WTC11 (cell line): ENCODE data around the gene QKI. TPM values are rescaled to one million over a fixed set of nuclear protein-coding genes. Genes with fewer than 3 reads are reported as not detected.

Source experiments
- E2F1 ChIP-seq: sonication (generic); formaldehyde crosslinking; IDR thresholded peaks from 2 replicates; pipeline ENCODE4 v1.8.0; 2022; ENCODE audit warnings: mild to moderate bottlenecking, missing genetic modification reagents
- ERG ChIP-seq: fragments of 250-450 bp; sonication (Bioruptor Pico); IDR thresholded peaks from 2 replicates; pipeline ENCODE4 v1.8.0; 2021; ENCODE audit warnings: mild to moderate bottlenecking
- FOXJ3 ChIP-seq: sonication (generic); formaldehyde crosslinking; IDR thresholded peaks from 2 replicates; pipeline ENCODE4 v1.9.0; 2021; ENCODE audit warnings: missing genetic modification reagents, mild to moderate bottlenecking, borderline replicate concordance
- IRF1 ChIP-seq: sonication (generic); formaldehyde crosslinking; IDR thresholded peaks from 2 replicates; pipeline ENCODE4 v1.8.0; 2023; ENCODE audit warnings: missing genetic modification reagents
- NFATC4 ChIP-seq: fragments of 250-450 bp; sonication (Bioruptor Pico); IDR thresholded peaks from 2 replicates; pipeline ENCODE4 v1.9.0; 2021; ENCODE audit warnings: mild to moderate bottlenecking
- NFE2L1 ChIP-seq: sonication (generic); formaldehyde crosslinking; IDR thresholded peaks from 2 replicates; pipeline ENCODE4 v1.8.1; 2023; ENCODE audit warnings: missing genetic modification reagents
- NR3C1 ChIP-seq: sonication (generic); formaldehyde crosslinking; conservative IDR thresholded peaks from 2 replicates; pipeline ENCODE4 v1.8.1; 2023; ENCODE audit warnings: low read depth, mild to moderate bottlenecking, missing genetic modification reagents
- SMAD4 ChIP-seq: sonication (generic); formaldehyde crosslinking; IDR thresholded peaks from 2 replicates; pipeline ENCODE4 v1.8.0; 2022; ENCODE audit warnings: mild to moderate bottlenecking, missing genetic modification reagents
- TP53 ChIP-seq: sonication (generic); formaldehyde crosslinking; IDR thresholded peaks from 2 replicates; pipeline ENCODE4 v1.8.1; 2023; ENCODE audit warnings: mild to moderate bottlenecking, missing genetic modification reagents
- ZMAT4 ChIP-seq: fragments of 250-450 bp; sonication (Bioruptor Pico); IDR thresholded peaks from 2 replicates; pipeline ENCODE4 v1.9.0; 2021; ENCODE audit warnings: mild to moderate bottlenecking
- ZNF138 ChIP-seq: sonication (generic); formaldehyde crosslinking; conservative IDR thresholded peaks from 2 replicates; pipeline ENCODE4 v1.8.1; 2022; ENCODE audit warnings: mild to moderate bottlenecking, moderate library complexity, missing genetic modification reagents
- ZNF263 ChIP-seq: sonication (generic); formaldehyde crosslinking; IDR thresholded peaks from 2 replicates; pipeline ENCODE4 v1.8.1; 2022; ENCODE audit warnings: low read depth, mild to moderate bottlenecking, moderate library complexity, missing genetic modification reagents
- ZNF416 ChIP-seq: fragments of 250-450 bp; sonication (Bioruptor Pico); IDR thresholded peaks from 2 replicates; pipeline ENCODE4 v1.9.0; 2021; ENCODE audit warnings: mild to moderate bottlenecking, inconsistent platforms
- ZNF423 ChIP-seq: fragments of 250-450 bp; sonication (Bioruptor Pico); IDR thresholded peaks from 2 replicates; pipeline ENCODE4 v2.1.2; 2022; ENCODE audit warnings: mild to moderate bottlenecking, moderate library complexity
- ZNF671 ChIP-seq: fragments of 250-450 bp; sonication (Bioruptor Pico); IDR thresholded peaks from 2 replicates; pipeline ENCODE4 v1.8.0; 2021; ENCODE audit warnings: mild to moderate bottlenecking
- total RNA-seq: library from RNA; stranded (reverse); gene quantifications from 3 replicates; pipeline ENCODE4 v1.2.3, GENCODE V29; 2021
- TF ChIP-seq, protein P1 (sequence below): fragments of 250-450 bp; sonication (Bioruptor Pico); IDR thresholded peaks from 2 replicates; pipeline ENCODE4 v2.1.2; 2022; ENCODE audit warnings: mild to moderate bottlenecking, moderate library complexity
- TF ChIP-seq, protein P2 (sequence below): sonication (generic); formaldehyde crosslinking; conservative IDR thresholded peaks from 2 replicates; pipeline ENCODE4 v1.8.1; 2022; ENCODE audit warnings: mild to moderate bottlenecking, missing genetic modification reagents
- TF ChIP-seq, protein P3 (sequence below): fragments of 250-450 bp; sonication (Bioruptor Pico); conservative IDR thresholded peaks from 2 replicates; pipeline ENCODE4 v1.9.0; 2021; ENCODE audit warnings: mild to moderate bottlenecking
- TF ChIP-seq, protein P4 (sequence below): sonication (generic); formaldehyde crosslinking; IDR thresholded peaks from 2 replicates; pipeline ENCODE4 v1.8.1; 2023; ENCODE audit warnings: mild to moderate bottlenecking, missing genetic modification reagents
- TF ChIP-seq, protein P5 (sequence below): sonication (generic); formaldehyde crosslinking; IDR thresholded peaks from 2 replicates; pipeline ENCODE4 v1.8.0; 2022; ENCODE audit warnings: missing genetic modification reagents
- TF ChIP-seq, protein P6 (sequence below): sonication (generic); formaldehyde crosslinking; IDR thresholded peaks from 2 replicates; pipeline ENCODE4 v1.8.0; 2023; ENCODE audit warnings: missing genetic modification reagents, mild to moderate bottlenecking, borderline replicate concordance

QKI gene
- total RNA-seq, 1 experiment from 2014 or later: 145 TPM

GRCh38 chr6:163413345-163414116 is 987 bp upstream of the QKI start (continued):
- TF ChIP-seq, protein P1, sequence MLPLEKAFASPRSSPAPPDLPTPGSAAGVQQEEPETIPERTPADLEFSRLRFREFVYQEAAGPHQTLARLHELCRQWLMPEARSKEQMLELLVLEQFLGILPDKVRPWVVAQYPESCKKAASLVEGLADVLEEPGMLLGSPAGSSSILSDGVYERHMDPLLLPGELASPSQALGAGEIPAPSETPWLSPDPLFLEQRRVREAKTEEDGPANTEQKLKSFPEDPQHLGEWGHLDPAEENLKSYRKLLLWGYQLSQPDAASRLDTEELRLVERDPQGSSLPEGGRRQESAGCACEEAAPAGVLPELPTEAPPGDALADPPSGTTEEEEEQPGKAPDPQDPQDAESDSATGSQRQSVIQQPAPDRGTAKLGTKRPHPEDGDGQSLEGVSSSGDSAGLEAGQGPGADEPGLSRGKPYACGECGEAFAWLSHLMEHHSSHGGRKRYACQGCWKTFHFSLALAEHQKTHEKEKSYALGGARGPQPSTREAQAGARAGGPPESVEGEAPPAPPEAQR (CRISPR knock-in tag): no peak
- TF ChIP-seq E2F1 (CRISPR knock-in tag) (0 out of 2 replicates have a peak, but pooled peaks have one; percentile 30), ZMAT4 (CRISPR knock-in tag) (no peak), NFATC4 (CRISPR knock-in tag) (no peak), SMAD4 (CRISPR knock-in tag) (no peak), ZNF263 (CRISPR knock-in tag) (no peak), ZNF671 (CRISPR knock-in tag) (no peak), TP53 (CRISPR knock-in tag) (no peak), FOXJ3 (CRISPR knock-in tag) (no peak), NR3C1 (CRISPR knock-in tag) (no peak), NFE2L1 (CRISPR knock-in tag) (no peak), ZNF416 (no peak), IRF1 (CRISPR knock-in tag) (peak; percentile 70; the same call in 1 of the 2 replicates), ERG (no peak), ZNF138 (CRISPR knock-in tag) (no peak), ZNF423 (no peak)
- TF ChIP-seq, protein P2, sequence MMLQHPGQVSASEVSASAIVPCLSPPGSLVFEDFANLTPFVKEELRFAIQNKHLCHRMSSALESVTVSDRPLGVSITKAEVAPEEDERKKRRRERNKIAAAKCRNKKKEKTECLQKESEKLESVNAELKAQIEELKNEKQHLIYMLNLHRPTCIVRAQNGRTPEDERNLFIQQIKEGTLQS (CRISPR knock-in tag): no peak
- TF ChIP-seq, protein P3, sequence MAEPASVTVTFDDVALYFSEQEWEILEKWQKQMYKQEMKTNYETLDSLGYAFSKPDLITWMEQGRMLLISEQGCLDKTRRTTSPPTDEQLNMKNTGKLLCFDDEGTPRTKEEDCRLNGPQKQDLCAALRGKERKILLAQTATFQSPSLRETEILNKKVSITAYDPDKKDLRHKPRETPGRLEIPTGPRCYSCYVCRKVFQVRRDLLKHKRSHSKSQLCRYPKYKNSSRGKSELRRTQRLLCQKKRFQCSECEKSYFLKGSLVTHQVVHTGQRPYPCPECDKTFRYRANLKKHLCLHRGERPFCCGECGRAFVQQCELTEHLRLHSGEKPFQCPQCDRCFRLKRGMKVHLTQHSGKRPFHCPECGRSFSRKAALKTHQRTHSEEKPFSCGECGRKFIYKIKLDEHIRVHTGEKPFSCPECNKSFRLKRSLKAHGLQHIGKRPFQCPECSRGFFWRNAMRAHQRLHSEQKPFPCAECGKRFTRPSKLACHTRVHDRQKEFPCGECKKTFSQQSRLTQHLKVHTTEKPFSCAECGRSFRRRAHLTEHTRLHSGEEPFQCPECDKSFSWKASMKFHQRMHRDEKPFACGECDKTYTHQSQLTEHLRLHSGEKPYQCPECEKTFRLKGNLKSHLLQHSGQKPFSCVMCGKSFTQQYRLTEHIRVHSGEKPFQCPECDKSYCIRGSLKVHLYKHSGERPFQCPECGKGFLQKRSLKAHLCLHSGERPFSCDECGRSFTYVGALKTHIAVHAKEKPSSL (CRISPR knock-in tag): no peak
- TF ChIP-seq, protein P4, sequence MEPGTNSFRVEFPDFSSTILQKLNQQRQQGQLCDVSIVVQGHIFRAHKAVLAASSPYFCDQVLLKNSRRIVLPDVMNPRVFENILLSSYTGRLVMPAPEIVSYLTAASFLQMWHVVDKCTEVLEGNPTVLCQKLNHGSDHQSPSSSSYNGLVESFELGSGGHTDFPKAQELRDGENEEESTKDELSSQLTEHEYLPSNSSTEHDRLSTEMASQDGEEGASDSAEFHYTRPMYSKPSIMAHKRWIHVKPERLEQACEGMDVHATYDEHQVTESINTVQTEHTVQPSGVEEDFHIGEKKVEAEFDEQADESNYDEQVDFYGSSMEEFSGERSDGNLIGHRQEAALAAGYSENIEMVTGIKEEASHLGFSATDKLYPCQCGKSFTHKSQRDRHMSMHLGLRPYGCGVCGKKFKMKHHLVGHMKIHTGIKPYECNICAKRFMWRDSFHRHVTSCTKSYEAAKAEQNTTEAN: peak; percentile 25; the same call in 1 of the 2 replicates
- TF ChIP-seq, protein P5, sequence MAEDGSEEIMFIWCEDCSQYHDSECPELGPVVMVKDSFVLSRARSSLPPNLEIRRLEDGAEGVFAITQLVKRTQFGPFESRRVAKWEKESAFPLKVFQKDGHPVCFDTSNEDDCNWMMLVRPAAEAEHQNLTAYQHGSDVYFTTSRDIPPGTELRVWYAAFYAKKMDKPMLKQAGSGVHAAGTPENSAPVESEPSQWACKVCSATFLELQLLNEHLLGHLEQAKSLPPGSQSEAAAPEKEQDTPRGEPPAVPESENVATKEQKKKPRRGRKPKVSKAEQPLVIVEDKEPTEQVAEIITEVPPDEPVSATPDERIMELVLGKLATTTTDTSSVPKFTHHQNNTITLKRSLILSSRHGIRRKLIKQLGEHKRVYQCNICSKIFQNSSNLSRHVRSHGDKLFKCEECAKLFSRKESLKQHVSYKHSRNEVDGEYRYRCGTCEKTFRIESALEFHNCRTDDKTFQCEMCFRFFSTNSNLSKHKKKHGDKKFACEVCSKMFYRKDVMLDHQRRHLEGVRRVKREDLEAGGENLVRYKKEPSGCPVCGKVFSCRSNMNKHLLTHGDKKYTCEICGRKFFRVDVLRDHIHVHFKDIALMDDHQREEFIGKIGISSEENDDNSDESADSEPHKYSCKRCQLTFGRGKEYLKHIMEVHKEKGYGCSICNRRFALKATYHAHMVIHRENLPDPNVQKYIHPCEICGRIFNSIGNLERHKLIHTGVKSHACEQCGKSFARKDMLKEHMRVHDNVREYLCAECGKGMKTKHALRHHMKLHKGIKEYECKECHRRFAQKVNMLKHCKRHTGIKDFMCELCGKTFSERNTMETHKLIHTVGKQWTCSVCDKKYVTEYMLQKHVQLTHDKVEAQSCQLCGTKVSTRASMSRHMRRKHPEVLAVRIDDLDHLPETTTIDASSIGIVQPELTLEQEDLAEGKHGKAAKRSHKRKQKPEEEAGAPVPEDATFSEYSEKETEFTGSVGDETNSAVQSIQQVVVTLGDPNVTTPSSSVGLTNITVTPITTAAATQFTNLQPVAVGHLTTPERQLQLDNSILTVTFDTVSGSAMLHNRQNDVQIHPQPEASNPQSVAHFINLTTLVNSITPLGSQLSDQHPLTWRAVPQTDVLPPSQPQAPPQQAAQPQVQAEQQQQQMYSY (CRISPR knock-in tag): no peak
- TF ChIP-seq, protein P6, sequence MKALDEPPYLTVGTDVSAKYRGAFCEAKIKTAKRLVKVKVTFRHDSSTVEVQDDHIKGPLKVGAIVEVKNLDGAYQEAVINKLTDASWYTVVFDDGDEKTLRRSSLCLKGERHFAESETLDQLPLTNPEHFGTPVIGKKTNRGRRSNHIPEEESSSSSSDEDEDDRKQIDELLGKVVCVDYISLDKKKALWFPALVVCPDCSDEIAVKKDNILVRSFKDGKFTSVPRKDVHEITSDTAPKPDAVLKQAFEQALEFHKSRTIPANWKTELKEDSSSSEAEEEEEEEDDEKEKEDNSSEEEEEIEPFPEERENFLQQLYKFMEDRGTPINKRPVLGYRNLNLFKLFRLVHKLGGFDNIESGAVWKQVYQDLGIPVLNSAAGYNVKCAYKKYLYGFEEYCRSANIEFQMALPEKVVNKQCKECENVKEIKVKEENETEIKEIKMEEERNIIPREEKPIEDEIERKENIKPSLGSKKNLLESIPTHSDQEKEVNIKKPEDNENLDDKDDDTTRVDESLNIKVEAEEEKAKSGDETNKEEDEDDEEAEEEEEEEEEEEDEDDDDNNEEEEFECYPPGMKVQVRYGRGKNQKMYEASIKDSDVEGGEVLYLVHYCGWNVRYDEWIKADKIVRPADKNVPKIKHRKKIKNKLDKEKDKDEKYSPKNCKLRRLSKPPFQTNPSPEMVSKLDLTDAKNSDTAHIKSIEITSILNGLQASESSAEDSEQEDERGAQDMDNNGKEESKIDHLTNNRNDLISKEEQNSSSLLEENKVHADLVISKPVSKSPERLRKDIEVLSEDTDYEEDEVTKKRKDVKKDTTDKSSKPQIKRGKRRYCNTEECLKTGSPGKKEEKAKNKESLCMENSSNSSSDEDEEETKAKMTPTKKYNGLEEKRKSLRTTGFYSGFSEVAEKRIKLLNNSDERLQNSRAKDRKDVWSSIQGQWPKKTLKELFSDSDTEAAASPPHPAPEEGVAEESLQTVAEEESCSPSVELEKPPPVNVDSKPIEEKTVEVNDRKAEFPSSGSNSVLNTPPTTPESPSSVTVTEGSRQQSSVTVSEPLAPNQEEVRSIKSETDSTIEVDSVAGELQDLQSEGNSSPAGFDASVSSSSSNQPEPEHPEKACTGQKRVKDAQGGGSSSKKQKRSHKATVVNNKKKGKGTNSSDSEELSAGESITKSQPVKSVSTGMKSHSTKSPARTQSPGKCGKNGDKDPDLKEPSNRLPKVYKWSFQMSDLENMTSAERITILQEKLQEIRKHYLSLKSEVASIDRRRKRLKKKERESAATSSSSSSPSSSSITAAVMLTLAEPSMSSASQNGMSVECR (CRISPR knock-in tag): no peak
